GM21390 (cell line): ENCODE data around the gene INSRR.

ENCODE experiments used
- ATAC-seq: cut with Tn5 transposase; IDR thresholded peaks from one replicate; pipeline ENCODE4 v1.9.1; 2021; ENCODE audit not compliant: unreplicated experiment

INSRR gene

DNA sequence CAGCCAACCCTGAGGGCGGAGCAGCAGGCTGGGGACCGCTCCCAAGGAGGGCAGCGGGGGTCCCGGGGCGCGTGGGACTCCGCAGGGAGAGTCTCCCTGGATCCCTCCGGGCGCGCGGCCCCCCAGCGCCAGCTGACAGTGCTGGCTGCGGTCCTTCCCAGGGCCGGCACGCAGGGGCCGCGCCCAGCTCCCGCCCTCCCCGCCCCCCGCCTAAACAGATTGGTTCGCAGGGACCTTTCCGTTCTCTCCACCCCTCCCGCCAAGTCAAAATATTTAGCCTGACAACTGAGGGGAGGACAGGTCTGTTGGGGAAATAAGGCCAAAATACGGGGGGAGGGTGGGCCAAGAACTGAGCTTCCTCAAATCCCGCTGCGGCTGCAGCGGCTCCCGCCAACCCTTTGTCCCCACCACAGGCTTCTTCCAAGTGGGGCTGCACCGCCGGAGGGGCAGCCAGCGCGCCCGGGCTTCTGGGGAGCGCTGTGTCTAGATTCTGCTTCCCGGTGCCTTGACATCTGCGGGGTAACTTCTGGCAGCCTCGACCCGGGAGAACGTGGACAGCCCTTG, at the start of gene INSRR:
INSRR (minus strand) TSS at position 159 of the 564 bp plus-strand sequence. CDS start 496 bp downstream, outside the sequence.
- no peak for ATAC-seq

- ATAC-seq = no peak
These were observed 49.6 kb upstream of the INSRR start for GRCh38 chr1:156908541-156908940.

- ATAC-seq = no peak
These were observed 47.4 kb upstream of the INSRR start for GRCh38 chr1:156906206-156906906.

DNA sequence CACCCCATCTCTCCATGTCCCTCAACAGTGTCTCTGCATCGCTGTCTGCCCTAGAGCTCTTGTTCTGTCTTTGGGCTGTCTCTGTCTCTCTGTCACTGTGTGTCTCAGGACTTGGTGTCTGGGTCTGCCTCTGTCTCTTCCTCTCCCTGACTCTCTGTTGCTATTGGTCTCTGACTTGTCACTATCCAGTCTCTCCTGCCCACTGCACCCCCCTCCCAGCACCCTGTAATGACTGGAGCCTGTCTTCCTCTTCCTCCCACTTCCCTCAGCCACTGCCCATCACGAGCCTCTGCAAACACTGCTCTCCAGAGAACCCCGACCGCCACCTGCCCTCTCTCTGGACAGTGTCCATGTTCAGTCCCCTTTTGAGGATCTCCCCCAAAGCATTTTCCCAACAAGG, 46.7 kb upstream of the INSRR start:
- ATAC-seq = no peak

DNA sequence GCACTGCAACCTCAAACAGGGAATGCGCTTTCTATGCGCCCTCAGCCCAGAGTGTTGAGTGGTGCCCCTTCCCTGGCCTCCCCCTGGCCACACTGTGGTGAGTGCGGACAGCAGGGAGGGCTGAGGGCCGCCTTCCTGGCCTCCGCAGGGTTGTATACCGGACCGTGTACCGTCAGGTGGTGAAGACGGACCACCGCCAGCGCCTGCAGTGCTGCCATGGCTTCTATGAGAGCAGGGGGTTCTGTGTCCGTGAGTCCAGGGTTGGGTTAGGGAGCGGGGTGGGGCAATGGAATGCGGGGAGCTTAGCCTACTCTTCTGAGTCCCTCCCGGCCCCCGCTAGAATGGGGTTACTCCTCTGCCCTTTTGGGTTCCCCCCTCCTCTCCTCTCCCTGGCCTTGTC, 46.3 kb upstream of the INSRR start:
- no peak for ATAC-seq

GRCh38 chr1:156904187-156904959, 45.5 kb upstream of the INSRR start:
- no peak for ATAC-seq

DNA sequence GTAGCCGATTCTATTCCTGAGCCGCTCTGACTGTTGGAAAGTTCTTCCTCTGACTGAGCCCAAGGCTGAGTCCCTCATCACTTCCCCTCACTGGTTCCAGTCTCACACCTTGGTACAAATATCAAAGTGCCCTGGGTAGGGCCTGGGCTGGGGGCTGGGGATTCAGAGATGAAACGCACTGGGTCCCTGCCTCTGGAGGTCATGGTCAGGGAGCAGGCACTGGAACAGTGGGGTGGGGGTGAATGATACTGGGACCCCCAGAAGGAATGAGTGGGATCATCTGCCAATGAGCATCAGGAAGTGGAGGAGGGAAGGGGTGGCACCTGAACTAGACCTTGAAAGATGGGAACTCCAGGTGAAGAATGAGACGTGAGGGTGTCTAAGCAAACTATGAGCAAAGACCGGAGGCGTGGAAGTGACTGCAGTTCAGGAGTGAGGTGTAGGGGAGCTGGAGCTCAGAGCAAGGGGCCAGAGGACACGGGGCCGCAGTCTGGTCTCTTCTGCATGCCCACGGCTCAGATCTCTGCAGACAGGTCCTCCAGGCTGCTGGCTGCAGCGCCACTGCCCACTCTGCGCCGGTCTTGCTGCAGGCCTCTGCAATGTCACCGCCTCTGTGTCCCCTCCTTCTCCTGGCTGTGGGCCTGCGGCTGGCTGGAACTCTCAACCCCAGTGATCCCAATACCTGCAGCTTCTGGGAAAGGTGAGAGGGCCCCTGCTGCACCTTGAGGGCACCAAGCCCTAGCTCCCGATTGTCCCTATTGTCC, 44.6 kb upstream of the INSRR start:
- no peak for ATAC-seq

- no peak for ATAC-seq
These were observed 43.3 kb upstream of the INSRR start for GRCh38 chr1:156901966-156902915.

- no peak for ATAC-seq
These were observed 42.6 kb upstream of the INSRR start for GRCh38 chr1:156901590-156901900.

GRCh38 chr1:156900896-156901589, 42.1 kb upstream of the INSRR start:
- no peak for ATAC-seq

DNA sequence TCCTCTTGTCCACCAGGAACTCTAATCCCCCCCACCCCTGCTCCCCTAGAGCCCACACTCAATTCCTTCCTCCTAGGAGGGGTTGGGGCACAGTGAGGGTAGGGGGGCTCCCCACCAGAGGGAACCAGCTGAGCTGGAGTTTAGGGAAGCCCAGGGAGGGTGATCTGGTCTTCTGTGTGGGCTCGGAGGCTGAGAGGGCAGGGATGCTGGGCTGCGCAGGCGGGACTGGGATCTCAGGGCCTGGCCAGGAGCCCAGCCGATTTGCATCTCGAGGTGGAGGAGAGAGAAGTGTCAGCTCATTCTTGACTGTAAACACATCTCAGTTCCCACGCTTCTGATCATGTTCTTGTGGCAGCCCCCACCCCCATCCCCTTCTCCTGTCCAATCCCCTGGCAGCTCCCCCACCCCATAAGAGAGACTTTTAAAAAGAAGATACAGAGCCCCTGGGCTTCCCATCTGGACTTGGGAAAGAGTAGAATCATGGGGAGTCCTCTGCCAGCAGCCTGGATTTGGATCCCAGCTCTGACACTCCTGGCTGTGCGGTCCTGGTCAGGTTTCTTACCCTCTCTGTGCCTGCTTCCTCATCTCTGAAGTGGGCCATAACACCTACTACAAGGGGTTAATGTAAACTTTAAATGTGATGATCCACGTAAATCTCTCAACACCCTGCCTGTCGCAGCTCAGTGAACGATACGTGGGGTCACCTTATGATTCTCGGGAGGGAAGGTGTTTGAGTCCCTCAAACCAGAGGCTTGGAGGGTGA, 41.2 kb upstream of the INSRR start:
- ATAC-seq = no peak

- ATAC-seq = no peak
These were observed 40.2 kb upstream of the INSRR start for GRCh38 chr1:156898971-156899664.

DNA sequence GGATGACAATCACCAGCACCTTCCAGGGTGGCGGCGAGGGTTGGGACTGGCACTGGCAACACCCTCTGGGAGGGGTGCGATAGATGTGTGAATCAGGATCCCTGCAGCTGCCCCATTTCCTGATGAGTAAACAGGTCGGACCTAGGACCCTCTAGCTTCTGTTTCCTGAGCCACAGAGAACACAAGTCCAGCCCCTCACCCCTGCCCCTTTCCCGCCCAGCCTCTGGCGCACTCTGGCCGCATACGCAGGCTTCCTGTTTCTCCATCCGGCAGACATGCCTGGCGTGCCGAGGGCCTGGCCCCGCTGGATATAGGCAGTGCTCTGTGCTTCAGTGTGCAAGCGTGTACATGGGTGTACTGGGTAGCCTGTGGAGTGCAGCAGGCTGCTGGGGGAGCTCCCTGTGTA, 39.2 kb upstream of the INSRR start:
- no peak for ATAC-seq

DNA sequence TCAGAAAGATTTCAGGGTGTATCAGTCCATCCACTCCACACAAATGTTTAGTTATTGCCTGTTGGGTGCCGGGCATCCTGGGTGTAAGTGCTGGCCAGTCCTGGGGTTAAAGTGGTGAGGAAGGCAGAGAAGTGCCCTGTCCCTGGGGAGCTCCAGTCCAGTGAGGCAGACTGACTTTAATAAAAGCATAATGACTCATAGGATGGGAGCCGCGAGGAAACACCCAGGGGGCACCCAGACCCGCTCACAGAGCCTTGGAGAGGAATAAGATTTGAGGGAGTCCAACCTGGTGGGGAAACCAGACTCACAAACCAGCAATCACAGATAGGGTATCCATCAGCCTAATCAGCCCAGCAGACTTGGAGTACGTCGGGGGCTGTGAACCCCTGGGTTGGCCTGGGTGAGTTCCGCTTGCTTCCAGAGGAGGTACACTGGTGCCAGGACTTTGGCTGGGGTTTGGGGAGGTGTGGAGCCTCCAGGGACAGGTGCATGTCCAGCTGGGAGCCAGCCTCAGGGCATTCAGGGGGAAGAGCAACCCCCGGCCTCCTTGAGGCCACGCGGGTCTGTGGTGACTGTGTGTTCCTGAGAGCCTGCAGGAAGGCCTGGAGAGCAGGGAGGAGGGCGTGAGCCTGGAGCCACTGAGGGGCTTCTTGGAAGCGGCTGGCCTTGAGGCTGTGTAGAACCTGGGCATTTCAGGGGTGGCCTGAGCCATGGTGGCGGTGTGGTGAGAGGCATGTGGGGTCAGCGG, 38.3 kb upstream of the INSRR start:
- ATAC-seq = no peak

DNA sequence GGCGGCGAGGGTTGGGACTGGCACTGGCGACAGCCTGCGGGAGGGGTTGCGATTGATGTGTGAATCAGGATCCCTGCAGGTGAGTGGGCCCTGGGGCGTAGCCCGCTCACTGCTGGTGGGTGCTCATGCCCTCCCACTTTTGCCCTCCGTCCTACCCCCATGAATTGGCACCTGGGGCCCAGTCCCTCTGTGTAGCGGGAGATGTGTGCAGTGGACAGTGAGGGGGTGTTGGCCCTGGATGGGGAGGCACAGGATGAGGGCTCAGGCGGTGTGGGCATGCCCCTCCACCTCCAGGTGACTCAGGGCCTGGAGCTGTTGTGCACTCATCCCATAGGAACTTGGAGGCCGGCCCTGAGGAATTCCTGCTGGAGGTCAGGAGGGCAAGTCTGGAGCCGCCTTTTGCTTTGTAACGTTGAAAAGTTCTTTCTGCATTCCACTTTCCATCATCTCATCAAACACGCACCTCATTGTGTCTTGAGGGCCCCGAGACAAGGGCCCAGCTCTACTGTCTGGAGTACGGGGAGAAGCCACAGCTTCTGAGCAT, 37.6 kb upstream of the INSRR start:
- ATAC-seq = no peak

DNA sequence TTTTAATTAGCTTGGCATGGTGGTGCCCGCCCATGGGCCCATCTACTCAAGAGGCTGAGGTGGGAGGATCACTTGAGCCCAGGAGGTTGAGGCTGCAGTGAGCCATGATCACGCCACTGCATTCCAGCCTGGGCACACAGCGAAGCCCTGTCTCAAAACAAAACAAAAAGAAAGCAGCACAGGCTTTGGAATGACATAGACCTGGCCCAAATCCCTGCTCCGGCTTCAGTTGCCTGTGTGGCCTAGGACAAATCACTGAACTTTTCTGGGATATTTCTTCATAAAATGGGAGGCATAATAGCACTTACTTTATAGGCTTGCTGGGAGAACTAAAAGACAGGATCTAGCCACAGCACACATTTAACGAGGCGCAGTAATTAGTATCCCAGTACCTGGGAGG, 37.0 kb upstream of the INSRR start:
- ATAC-seq = no peak

GRCh38 chr1:156895455-156895812, 36.5 kb upstream of the INSRR start:
- ATAC-seq = no peak
